GM19324 (cell line): ENCODE results near the gene NAPB.
A peak's percentile ranks its signal among the peaks of the same experiment; 100 is the strongest.
"Not testable (repeated sequence)": the region's sequence is repeated elsewhere in the genome, so short reads cannot be mapped to it uniquely, and the experiment has no call there.

Source experiments
- ATAC-seq: cut with Tn5 transposase; IDR thresholded peaks from one replicate; pipeline ENCODE4 v1.9.1; 2021; ENCODE audit warnings: mild to moderate bottlenecking, moderate library complexity; ENCODE audit not compliant: unreplicated experiment, low FRiP score

Gene NAPB

DNA sequence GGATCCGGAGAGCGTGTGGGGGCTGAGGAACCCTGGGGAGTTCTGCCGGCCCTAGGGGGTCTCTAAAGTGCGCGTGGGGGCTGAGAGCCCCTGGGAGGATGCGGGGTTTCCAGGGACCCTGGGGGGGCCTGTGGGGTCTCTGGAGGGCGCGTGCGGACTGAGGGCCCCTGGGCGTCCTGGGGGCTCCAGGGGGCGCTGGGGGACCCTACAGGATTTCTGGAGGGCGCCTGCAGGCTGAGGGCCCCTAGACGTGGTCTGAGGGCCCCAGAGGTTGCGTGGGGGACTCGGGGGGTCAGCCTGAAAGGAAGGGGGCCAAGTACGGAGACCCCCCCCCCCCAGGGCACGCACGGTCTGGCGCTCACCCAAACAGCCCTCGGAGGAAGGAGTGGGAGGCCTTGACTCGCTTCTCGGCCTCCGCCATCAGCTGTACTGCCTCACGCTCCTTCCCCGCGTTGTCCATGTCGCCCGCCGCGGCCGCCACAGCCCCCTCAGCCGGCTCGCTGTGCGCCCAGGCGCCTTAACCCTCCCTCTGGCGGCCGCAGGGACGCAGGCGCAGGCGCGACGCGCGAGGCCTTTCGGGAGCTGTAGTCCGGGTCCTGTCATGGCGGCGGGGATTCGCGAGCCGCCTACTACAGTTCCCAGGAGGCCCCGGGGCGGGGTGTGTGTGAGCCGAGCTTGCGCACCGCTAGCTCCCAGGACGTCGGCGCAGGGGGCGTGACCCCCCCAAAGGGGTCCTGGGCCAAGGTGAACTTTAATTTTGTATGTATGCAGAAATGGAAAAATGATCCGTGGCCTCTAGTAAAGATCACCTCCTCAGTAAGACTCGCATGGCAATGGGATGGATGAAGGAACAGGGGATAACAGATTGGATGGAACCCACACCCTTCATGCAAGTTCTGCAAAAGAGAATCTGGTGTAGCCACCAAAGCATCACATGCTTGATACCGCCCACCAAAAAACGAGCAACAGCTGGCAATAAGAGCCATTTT is at the start of gene NAPB:
Gene NAPB, minus strand, starts transcription at position 546 of the 989 bp plus-strand sequence. Its CDS starts 86 bp downstream, at position 460.
- ATAC-seq = peak; percentile 97

DNA sequence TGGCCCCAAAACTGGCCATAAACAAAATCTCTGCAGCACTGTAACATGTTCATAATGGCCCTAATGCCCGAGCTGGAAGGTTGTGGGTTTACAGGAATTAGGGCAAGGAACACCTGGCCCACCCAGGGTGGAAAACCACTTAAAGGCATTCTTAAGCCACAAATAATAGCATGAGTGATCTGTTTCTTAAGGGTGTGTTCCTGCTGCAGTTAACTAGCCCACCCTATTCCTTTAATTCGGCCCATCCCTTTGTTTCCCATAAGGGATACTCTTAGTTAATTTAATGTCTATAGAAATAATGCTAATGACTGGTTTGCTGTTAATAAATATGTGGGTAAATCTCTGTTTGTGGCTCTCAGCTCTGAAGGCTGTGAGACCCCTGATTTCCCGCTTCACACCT is 45.7 kb upstream of the NAPB start:
- ATAC-seq = not testable (repeated sequence)

DNA sequence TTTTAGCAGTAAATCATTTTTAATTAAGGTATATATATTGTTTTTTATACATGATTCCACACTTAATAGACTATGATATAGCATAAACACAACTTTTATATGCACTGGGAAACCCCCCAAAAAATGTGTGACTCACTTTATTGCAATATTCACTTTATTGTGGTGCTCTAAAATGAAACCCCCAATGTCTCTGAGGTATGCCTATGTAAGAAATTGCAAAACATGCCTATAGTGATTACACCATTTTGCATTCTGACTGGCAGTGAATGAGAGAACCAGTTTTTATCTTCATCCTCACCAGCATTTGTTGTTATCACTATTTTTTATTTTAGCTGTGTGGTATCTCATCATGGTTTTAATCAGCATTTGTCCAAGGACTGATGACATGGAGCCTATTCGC is 39.9 kb upstream of the NAPB start:
- ATAC-seq = no peak

DNA sequence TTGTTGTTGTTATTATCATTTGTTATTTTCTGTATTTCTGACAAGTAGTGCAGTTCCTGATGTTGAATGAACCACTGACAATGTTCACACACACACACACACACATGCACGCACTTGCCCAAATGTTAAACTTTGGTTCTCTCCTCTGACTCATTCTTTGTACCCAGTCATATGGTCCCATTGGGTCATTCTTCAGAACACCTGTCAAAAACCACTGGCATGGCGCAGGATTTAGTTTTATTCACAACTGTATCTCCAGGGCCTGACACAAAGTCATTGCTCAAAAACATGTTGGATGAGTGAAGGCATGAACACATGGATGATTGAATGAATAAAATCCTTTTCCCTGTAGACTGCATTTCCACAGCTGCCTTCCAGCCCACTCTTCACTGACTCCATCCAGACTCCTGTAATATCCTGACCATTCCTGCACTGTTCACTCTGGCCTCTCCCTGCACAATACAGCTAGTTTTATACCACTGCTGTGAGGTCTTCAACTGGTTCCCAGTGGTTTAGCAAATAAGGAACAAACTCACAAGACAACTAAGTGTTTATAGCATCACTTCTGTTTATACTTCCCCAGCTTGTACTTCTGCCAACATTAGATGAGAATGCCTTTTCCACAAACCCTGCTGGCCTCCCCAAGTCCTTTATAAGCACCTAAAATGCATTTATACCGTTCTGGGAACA is 38.3 kb upstream of the NAPB start:
- ATAC-seq = no peak

DNA sequence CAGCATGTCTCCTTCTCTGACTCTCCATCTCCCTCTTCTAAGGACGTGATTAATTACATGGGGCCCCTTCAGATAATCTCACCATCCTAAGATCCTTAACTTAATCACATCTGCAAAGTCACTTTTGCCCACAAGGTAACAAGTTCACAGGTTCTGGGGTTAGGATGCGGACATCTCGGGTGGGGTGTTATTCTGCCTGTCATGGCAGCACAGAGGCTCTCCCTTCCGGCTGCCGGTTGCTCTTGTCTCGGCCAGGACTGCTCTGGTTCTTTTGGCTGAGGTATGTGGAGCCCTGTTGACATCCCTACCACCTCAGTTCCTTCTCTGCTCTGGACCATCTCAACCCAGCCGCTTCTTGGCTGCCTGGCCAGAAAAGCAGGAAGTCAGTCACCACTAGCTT is 35.6 kb upstream of the NAPB start:
- ATAC-seq = no peak

DNA sequence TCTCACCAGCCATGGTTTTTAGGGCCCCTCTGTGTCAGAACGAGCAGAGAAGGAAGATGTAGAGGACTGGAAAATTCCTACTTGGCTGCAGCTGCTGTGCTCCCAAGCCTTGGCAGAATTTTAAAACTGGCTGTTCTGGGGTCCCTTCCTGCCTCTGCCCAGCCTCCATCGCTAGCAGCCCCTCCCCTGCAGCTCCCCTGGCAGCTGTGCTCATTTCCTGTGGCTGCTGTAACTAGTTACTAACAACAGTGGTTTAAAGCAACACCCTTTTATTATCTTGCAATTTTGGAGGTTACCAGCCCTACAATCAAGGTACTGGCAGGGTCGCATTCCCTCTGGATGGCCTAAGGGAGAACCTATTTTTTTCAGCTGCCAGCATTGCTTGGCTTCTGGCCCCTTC is 35.1 kb upstream of the NAPB start:
- ATAC-seq = no peak

DNA sequence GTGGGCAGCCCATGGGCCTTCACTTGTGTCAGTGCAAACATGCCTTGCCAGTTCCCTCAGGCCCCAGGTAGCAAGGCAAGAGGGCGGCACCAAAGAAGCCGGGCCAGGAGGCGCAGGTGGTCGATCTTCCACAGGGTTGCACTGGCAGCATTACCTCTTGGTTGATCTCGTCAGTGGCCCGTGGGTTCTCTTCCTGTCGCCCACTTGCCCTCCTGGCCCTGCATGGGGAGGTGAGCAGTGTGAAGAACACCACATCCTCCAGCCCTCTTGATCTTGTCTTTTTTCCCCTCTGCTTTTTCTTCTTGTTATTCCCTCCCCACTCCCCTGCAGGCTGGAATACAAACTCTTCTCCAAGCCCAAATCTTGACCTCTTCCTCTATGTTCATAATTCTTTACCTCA is 34.4 kb upstream of the NAPB start:
- ATAC-seq = no peak

DNA sequence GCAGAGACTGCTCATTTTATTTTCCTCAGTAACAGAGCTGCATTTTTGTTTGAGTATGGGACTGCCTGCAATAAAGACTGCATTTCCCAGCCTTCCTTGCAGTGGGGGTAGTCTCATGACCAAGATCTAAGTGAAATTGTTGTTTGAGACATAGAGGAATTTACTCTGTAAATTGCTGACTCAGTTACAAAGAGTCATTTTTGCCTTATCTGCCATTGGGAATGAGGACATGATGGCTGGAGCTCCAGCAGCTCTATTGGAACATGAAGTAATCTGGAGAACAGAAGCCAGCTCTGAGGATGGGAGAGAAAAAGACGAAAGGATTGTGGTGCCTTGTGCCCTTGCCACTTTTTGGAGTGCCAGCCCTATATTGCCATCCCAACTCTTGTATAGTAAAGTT is 33.5 kb upstream of the NAPB start:
- ATAC-seq = no peak

DNA sequence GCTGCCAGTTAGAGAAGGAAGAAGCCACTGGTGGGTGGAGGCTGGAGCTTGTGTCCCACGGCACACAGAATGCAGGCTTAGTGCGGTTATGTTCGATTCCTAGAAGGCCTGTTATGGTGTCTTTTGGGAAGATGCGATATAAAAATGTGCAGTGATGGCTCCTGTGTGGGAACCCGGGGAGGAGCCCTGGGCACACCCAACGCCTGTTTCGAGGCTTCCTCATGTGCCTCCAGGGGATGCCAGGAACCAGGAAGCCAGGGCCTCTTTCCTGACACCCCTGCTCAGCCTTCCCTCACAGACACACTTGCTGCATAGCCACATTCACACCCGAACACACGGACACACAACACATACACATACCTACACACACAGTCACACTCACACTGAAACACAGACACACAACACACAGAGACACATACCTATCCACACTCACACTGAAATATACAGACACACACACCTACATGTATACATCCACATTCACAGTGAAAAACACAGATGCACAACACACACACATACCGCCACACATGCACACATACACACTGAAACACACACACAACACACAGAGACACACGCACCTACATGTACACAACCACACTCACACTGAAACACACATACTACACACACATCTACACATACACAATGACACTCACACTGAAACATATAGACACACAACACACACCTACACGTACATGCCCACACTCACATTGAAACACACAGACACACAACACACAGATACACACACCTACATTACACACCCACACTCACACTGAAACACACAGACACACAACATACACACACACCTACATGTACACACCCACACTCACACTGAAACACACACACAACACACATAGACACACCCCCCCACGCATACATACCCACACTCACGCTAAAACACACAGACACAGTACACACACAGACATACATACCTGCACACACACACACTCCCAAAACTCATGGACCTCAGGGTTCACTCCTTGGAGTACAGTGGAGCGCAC is 32.6 kb upstream of the NAPB start:
- no peak for ATAC-seq

DNA sequence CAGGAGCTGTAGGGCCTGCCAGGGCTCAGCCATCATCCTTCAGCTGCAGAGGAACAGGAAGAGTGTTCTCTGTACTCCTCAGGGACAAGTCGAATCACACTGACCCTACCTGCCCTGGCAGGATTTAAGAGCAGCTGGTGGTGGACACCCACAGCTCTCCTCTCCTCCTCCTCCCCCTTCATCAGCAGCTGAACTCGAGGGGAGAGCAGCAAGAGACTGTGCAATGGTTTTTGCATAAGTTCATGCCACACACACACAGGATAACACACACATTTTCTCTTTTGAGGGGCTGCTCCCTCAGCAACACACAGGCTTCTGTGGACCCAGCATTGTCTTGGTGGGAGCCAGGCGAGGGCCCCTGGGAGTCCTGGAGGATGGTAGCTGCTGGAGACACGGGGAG is 31.5 kb upstream of the NAPB start, which contains the start of gene CST11:
Gene CST11, minus strand, starts transcription at position 101 of the 400 bp plus-strand sequence. Its CDS starts 65 bp downstream, at position 36.
- ATAC-seq = no peak

DNA sequence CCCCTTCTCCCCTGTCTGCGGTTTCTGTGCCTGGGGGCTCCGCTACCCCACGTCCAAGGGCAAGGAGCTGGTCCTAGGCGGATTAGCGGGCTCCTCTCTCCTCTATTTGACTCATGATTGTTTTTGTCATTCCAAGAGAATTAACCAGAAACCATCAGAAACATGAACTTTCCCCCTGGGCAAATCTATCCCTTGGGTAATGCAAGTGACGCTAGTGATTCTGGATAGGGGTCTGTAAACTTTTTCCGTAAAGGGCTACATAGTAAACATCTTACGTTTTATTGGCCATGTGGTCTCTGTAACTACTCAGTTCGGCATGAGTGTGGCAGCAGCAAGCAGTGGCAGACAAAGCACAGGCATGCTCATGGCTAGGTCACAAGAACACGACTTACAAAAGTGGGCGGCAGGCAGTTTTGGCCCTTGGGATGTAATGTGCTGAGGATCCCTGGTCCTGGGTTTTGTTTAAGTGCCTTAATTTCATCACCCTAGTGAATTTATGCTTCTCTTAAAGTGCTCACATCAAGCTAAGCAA is 30.7 kb upstream of the NAPB start:
- no peak for ATAC-seq

DNA sequence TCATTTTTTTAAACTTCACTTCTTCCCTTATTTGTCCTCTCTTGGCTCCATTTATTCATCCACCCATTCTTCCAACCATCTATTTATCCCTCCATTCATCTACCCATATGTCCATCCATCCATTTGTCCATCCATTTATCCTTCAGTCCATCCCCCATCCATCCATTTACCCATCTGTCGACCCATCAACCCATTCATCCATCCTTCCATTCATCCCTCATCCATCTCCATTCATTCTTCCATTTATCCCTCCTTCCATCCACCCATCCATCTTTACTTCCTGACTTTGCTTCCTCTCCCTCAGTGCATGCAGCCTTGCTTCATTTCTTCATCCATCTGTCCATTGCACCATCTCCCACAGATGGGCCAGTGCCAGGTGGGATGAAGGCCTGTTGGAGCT is 29.6 kb upstream of the NAPB start:
- ATAC-seq = no peak

DNA sequence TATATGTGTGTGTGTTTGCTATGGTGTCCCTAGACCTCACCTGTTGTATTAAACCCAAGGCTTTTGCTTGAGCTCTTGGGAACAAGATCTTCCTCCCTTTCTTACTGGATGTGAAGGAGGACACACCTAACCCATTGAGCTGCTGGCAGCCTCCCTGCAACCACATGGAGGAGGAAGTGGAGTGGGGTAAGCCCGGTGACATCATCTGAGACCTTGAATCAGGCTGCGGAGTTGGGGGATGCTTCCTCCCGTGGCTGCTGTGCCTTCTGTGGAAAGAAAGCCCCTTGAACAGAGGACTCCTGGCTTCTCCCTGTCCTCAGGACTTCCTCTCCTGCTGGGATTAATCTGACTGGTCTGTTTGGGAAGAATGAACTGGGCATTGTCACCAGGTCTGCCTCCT is 28.1 kb upstream of the NAPB start:
- ATAC-seq = no peak

DNA sequence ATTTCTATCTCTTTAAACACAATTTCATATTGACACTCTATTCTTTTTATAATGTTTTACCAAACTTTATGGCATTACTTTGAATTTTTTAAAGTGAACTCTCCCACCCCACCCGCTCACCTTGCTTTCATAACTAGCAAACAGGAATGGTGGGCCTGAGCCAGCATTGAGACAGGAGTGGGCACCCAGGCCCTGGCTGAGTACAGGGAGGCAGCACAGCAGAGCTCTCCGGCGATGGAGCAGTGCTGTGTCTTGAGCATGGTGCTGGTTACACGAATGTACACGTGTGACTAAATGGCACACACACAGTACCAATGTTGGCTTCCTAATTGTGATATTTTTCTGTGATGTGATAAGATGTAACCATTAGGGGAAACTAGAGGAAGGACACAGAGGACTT is 26.9 kb upstream of the NAPB start:
- ATAC-seq = no peak

DNA sequence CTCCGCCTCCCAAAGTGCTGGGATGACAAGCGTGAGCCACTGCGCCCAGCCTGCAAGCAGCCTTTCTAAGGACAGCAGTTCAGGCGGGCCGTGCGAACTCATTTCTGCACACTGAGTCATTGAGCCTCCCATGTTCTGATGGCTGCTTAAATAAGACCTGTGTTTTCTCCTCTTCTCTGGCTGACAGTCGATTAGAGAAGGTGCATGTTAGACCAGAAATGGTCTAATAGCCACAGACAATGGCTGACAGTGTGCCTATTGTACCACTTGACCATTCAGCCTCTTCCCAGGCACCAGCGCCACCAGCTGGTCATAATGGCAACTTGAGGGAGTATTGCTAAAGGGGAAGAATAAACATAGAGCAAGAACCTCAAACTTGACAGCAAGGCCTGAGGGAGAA is 25.2 kb upstream of the NAPB start:
- no peak for ATAC-seq

DNA sequence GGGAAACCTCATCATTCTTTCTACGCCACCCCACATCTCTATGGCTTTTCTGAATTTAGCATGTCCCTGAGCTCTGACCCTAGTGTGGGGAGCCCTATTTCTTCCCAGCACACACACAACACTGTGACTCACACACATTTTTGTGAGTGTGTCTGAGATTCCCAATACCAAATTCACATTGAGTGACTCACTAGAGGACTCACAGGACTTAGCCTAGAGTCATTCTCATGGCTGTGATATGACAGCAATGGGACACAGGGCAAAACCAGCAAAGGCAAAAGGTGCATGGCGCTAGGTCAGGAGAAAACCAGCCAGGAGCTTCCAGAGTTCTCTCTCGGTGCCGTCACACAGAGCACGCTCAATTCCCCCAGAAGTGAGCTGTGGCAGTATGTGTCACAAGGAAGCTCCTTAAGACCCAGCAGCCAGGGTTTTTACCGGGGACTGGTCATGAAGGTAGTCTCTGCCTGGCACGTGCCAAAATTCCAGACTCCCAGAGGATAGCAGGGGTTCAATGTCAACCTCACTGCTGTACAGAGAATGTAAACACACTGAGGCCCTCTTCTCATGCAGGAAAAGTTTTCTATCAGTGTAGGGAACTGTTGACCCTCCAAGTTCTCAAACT is 24.4 kb upstream of the NAPB start:
- ATAC-seq = no peak

DNA sequence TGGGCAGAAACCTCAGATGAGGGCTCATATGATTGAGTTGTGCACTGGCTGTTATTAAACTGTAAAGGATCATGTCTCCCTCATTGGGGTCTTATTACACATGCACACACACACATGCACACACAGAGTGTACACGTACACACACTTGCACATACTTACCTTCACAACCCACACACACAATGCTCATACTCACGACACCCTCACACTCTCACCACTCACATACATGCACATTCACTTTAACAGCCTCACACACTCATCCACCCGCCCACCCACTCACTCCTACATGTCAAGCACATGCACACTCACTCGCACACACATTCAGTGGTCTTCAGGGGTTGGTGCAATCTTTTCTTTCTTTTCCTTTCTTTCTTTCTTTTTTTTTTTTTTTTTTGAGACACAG is 23.6 kb upstream of the NAPB start:
- ATAC-seq = no peak

DNA sequence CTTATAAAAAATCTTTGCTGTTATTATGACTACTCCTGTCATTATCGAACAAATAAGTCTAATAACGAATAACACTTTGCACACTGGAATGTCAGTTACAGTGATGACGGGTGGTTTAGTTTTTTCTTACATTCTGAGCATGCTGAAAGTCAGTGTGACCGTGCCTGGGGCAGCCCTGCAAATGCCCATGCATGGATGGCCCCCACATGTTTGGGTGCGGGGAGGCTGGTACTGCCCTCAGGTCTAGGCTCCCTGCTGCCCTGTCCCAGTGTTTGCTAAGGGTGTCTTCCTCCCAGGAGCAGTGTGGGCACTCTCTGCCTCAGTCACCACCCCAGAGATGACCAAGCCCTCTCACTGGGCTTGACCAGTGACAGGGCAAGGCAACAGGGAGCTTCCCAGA is 21.1 kb upstream of the NAPB start:
- no peak for ATAC-seq

DNA sequence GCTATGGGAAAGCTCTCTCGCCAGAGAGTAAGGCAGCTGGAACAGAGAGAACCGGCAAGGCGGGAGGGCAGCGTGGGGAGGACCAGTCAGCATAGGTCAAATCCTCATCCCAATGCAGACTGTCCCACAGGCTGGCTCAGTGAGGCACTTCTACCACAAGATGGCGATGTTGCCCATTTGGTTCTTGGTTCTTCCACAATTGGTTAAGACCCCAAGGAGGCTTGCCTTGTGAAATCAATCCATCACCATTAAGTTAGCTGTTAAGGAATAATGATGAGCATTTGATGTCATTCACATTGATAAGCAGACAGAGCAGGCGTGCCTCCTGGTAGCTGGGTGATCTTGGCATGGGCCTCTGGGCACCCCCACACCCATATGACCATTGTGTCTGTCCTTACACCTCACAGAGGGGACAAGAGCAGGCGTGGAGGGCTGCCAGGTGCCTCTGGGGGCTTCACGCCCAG is 20.6 kb upstream of the NAPB start:
- ATAC-seq = no peak

DNA sequence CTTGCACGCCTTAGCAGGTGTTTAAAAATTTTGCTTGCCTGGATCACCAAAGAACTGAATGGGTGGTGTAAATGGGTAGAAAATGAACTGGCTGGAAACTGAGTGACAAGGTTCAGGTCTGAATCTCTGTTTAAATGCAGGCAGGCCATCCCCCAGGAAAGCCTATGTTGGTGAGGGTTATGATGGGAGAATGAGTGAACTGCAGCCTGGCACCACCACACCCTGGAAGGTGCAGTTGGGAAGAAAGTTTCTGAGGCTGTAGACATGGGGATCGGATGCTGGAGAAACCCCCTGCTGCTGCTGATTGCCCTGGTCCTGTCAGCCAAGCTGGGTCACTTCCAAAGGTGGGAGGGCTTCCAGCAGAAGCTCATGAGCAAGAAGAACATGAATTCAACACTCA is 18.7 kb upstream of the NAPB start:
- no peak for ATAC-seq
